Measurements from ENCODE around the gene CTNNA3.
A peak's percentile ranks its signal among the peaks of the same experiment; 100 is the strongest.

CTNNA3 gene

DNA sequence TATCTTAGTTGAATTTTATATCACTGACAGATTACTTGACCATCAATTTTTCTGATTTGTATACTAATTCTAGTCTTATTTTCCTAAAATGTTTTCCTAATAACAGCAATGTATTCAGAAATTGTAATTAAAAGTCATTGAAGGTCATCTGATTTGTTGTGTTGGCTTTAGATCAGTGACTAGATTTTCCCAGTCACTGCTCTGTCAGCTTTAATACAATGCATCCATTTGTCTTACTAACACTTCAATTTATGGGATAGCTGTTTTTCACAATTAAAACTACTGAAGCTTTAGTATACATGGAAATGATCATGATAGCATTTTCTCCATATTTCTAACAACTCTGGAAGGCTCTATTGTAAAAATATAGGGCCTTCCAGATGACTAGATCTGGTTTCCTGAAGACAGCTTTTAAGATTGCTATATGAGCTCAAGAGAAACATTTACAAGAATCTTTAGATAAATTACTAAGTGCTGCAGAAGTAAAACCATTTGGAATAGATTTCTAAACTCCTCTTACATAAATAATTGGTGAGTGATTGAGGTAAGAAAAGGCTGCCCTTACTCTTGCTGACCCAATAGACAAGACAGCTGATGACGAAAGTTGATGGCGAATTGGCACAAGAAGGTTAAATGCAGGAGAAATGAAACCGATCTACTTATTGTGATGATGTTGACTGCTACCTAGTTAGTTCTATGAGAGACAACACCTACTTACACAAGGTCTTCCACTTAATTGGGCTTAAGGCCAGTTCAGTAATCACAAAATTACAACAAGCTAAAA lies 696.0 kb downstream of the CTNNA3 start:
- DNase-seq: no peak

DNA sequence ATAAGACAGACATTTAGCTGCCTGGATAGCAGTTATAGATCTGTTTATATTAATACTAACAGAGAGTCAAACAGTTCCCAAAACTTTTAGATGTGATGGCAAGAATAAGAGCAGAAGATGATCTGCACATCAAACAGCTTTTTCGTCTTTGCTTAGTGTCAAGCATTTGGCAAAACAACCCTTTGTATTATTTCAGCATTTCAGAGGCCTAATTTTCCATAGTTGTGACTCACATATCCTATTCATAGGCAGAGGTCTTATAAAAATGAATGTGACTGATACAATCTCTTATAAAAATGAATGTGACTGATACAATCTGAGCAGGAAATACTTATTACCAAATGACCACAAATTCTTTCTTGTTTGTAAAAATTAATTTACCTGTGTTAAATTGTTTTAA lies 699.0 kb downstream of the CTNNA3 start:
- DNase-seq: no peak

DNA sequence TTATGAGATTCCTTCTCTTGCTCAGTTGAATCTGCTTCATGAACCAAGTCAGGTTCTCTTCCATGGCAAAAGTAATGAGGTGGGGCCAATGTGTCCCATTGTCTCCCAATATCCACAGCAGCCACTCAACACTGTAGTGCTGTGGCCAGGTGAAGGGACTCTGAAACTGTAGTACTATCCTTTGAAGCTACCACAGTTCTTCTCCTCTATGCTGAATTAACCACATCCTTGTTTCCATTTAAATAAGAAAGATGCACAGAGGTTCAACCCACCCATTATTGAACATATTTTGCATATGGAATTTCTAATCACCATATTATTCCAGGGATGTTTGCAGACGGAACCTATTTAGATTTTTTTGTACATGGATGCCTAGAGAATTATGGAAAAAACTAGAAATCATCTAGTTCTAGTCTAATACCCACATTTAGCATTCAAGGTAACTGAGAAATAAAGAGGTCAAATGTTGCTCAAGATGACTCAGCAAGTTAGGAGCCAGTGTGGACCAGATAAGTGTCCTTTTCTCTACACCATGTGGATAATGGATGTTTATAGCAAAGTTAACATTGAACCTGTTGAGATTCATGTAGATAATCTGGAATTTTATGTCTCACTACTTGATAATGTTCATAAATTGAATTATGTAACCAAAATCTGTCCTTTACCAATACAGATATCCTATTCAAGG lies 705.7 kb downstream of the CTNNA3 start:
- DNase-seq: peak in 1 of 5 experiments; percentile 58

DNA sequence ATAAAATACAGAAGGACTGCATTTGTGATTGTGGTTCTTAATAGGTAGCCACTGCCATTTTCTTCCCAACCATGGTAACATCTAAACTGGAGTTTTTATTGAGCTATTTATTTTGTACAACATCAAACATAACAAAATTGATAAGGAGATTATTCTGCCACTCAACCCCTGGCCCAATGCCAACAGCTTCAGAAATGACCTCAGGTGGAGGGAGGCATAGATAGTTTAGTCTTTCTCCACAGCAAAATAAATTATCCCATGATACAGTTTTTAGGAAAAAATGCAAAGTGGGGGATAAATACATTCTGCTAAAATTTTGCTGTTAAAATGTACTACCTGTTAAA lies 712.5 kb downstream of the CTNNA3 start:
- no peak for DNase-seq

DNA sequence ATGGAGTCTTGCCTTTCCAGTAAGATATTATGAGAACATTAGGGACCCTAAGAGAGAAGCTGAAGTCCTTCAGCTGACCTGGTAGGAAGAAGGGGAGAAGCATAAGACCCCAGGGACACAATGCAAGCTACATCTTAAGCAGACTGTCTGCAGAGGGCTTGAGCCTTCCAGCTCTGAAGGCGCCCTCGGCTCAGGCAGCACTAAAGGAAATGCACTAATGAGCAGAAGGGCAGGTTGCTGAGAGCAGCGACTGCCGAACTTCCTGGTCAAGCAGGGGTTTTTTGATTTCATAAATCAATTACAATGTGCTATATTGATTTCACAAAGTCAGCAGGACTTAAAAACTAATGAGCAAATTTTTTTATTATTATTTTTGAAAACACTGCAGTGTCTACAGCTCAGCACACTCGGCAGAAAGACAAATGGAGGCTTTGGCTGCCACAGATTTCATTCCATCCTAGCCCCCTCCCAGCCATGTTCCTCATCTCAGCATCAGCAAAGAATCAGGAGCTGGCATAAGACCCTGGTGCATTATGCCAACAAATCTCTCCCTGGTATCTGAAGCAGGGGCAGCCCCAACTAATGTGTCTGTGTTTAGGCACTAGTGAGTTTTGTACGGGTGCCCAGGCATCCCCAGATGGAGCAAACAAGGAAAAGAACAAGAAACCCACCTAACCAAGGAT lies 713.1 kb downstream of the CTNNA3 start:
- DNase-seq: no peak

DNA sequence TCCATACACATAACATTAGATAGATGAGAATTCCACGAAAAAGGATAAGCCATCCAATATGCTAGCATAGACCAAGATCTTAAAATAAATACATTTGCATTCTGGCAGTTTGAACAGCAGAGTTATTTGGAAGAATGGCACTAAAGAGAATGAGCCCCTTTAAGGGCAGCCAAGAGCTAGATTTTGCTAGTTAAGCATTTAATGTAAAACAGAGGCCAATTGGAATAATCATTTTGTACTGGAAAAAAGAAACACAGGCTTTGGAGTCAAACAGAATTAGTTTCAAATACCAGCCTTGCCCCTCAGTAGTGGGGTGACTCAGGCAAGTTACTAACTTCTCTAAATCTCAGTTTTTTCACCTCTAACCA lies 714.0 kb downstream of the CTNNA3 start:
- DNase-seq: no peak

DNA sequence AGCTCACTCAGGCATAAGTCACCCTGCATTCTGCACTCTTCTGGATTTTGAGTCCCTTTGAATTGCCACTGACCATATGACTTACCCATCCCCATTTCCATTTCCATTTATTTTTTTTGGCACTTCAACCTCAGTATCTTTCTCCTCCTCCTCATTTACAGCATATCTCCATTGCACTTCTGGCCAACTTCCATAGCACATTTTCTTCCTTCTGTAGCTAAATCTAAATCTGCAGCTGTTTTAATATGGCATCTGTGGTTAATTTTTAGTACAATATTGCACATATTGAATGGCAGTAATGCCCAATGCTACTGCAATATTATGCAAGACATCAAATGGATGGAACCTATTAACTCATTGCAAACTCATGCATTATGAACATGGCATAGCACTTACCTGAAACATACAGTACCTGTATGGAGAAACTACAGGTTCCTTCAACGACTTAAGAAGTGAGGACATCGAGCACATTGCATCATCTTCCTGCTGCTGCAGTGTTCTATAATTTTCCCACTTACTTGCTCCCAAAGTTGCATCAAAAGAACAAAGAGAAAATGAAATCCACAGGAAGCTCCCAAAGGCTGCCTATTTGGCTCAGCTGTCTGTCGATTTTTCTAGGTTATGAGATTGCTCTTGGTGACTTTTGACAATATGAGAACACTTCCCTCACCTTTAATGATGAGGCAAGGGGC lies 714.5 kb downstream of the CTNNA3 start:
- no peak for DNase-seq

DNA sequence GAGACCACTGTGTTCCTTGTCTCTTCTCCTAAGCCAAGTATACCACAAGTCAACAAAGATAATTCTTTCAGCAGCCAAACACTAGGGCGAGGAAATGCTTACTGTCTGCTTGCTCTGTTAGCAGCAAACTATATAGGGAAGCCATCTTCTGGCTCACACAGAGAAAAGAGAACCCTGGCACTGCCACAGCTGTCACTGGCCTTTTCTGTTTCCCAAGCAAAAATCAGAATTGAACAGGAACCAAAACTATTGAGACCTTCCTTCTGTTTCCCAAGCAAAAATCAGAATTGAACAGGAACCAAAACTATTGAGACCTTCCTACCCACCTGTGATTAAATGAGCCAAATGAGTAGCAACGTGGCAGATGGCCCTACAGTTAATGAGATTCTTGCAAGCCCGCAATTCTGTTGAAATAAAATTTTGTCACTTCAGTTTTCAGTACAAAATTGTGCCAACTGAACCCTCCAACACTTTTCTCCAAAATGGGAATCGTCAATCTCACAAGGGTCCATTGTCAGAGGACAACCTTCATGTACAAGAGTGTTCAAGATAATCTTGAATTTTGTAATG lies 715.7 kb downstream of the CTNNA3 start:
- DNase-seq: no peak

DNA sequence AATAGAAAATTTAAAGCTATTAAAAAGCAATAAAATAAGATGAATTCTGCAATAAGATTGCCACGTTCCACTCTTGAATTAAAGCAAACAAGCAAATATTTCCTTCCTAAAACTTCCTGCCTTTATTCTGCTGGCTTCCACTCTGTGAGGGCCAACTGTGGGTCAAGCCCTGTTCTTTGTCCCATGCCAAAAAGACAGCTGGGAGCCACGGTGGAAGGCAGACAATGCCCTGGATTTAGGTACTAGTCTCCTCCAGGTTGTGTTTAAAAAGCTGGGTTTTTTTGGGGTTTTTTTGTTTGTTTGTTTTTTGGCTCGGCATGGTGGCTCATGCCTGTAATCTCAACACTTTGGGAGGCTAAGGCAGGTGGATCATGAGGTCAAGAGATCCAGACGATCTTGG lies 731.0 kb downstream of the CTNNA3 start:
- no peak for DNase-seq

DNA sequence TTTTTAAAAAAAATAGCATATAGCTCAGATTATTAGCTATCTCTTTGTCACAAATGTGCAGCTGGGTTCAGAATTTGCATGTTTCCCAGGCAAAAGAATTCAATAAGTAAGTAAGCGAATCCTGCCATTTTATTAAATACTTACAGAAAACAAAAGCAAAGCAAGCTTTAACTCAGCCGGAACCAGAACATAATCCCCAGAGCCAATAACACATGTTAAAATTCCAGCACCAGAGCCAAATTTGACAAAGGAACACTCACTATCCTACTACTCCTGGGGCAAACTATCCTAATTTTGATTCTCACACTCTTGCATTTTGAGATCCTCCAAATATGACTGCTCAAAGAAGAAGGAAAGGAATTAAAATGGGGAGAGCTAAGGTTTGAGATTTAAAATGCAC lies 737.5 kb downstream of the CTNNA3 start:
- DNase-seq: no peak

DNA sequence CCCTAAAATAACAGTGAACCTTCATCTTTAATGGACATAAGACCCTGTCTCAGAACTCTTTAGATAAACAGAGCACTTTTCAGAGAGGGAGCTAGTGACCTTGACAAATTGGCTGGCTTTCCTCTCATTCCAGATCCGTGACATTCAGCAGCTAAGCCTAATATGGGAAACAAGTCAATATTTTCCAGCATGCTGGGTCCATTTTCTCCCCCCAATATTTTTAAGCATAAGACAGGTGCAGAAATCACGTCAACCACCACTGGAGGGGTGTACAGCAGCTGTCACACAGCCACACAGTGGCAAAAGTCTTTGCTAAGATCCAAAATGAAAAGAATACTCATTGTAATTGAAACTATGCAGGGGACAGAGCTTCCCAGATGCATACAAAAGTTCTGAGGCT lies 744.1 kb downstream of the CTNNA3 start:
- no peak for DNase-seq

DNA sequence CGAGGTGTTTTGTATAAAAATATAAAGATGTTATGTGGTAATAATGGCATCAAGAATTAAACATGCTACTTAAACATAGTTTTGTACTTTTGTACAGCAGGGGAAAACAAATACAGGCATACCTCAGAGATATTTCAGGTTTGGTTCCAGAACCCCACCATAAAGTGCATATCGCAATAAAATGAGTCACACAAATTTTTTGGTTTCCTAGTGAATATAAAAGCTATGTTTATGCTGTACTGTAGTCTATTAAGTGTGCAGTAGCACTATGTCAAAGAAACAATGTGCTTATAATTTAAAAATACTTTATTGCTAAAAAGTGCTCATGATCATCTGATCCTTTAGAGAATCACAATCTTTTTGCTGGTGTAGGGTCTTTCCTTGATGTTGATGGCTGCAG lies 752.4 kb downstream of the CTNNA3 start:
- DNase-seq: no peak

DNA sequence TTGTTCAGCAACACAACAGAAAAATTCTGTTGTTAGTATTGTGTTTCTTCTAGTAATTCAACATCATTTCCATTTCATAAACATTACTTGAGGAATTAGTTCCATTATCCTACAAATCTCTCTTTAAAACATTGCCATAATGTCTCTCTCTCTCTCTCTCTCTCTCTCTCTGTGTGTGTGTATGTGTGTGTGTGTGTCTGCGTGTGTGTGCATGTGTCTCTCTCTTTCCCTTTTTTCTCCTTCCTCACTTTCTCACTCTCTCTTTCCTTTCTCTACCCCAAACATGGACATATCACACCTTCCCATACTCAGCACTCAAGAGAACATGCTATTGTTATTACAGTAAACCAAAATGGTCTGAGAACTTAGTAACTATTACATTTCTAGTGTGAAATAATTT lies 753.6 kb downstream of the CTNNA3 start:
- no peak for DNase-seq

DNA sequence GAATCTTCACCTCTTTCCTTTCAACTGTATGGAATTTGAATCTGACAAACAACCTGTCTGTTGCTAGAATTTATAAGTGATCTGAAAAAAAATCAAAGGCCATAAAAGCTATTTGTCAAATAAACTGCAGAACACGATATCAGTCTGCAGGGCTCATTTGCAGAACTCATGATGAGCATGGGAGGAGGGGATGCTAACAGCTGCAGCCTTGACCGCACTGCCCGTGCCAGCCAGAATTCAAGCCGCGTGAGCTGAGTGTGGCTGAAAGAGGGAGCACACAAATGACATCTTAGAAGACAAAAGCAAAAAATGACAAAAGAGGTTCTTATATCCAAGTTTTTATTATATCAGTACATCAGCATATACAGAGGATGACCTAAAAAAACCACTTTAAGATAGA lies 754.5 kb downstream of the CTNNA3 start:
- no peak for DNase-seq

DNA sequence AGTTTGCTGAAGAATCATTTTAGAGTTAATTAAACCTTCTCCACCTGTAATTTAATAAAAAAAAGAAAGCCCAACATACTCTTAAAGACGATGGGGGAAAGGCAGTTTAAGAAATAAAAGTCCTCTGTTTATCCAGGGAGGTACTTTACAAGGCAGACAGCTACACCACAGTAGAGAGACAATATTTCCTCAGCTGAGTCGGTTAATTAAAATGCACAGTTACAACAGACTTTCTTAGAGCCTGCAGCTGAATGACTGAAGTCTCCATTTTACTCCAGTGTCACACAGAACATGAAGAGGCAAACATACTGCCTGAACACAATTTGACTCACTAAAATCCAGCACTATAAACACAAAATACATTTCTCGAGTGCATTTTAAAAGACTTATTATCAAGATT lies 755.0 kb downstream of the CTNNA3 start:
- DNase-seq: peak in 1 of 5 experiments; percentile 16

DNA sequence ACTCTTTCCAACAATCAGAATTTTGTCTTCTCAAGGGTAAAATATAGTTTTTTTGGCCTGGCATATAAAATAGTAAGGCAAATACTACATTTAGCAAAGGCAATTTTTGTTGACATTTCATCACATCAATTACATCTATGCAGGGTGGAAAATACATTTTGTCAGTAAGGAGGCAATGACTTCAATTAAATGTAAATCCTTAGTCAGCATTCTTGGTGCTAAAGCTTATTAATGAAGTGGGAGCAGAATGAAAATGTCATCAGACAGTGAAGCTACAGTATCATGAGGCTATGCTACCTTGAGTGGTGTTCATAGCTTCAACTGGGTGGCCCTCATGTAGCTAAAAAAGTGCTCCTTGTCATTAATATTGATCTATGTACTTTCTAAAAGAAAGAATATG lies 761.3 kb downstream of the CTNNA3 start:
- no peak for DNase-seq

DNA sequence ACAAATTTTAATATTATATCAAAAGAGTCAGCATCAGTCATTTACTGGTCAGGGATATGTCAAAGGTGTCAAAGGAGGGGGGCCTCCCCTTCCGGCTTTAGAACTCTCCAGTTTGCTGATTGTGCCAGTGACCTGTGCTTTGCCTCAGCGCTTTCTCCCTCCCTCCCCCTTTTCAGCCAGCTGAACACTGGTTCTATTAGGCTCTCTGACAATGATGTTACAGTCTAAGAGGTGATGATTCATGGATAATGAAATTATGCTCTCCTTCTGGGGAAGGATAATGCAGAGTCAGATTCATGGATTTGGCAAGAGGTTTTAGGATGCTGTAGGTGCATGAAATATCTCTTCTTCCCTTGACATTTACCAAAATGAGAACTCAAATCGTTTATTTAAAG lies 764.0 kb downstream of the CTNNA3 start:
- no peak for DNase-seq

DNA sequence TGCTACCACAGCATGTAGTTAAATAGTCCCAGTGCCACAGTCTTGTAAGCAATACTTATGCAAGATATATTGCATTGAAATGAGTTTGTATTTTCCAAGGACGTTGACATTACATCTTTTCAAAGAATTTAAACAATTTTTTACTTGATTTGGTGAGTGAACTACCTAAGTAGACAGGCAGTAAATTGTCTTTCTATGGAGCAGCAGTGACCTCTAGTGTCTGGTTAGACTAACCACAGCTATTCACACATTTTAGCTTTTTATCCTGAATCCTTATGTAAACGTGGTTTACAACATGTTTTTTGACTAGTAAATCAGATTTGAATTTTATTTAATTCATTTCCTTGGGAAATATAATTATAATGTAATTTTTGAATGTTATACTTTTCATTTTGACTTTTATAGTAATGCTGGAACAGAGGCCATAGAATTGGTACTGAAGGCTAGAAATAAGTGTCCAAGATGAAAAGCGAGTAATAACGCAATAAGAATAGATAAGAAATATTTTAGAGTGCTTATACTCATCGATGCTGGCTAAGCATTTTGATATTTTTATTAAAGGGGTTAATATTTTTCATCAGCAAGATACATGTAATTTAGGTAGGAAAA lies 764.6 kb downstream of the CTNNA3 start:
- DNase-seq: peak in 1 of 5 experiments; percentile 61

DNA sequence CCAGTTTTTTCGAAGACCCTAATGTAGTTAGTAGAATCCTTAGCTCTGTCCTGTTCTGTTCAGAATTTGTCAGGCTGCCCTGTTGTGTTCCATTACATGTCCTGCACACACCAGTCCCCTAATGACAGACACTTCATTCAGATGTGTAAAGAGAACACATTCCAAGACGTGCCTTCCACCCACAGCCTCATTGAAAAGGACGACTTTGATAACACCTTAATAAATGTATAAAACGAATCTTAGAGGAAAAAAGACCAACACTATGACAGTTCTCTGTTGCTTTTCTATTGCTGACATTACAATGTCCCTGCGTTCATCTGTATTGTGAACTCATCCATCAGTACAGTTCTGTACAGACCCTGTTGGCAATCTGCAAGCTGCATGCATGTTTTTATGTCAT lies 766.6 kb downstream of the CTNNA3 start:
- no peak for DNase-seq

DNA sequence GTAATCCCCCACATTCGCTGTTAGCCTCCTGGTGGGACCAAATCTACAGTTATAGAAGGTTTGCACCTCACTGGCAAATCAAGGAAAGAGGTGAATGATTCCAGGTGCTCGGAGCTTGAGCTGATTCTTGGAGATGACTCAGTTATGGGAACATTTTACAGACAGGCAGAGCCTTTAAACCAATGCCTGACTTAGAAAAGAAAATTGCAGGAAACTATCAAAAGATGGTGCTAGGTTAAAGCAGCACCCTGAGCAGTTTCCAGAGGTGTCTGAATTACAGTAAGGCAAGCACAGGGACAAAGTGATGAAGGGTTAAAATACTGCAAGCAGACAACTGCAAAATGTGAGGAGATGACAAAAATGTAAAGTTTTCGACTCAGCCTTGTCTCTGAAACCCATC lies 767.2 kb downstream of the CTNNA3 start:
- DNase-seq: no peak

DNA sequence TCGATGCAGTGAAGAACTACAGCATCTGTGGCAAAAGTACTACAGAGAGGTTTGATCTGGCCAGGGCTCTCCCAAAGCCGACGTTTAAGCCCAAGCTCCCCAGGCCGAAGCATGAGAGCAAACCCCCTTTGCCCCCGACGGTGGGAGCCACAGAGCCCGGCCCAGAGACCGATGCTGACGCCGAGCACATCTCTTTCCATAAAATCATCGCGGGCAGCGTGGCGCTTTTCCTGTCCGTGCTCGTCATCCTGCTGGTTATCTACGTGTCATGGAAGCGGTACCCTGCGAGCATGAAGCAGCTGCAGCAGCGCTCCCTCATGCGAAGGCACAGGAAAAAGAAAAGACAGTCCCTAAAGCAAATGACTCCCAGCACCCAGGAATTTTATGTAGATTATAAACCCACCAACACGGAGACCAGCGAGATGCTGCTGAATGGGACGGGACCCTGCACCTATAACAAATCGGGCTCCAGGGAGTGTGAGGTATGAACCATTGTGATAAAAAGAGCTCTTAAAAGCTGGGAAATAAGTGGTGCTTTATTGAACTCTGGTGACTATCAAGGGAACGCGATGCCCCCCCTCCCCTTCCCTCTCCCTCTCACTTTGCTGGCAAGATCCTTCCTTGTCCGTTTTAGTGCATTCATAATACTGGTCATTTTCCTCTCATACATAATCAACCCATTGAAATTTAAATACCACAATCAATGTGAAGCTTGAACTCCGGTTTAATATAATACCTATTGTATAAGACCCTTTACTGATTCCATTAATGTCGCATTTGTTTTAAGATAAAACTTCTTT lies 767.8 kb downstream of the CTNNA3 start:
- peak in 1 of 5 experiments; percentile 5 for DNase-seq

Data from T-helper 2 cell (primary cell).